Heart right ventricle (tissue), 16 donors: ENCODE measurements around the gene PAQR5. TPM values are rescaled to one million over a fixed set of nuclear protein-coding genes. Genes with fewer than 3 reads are reported as not detected.

ENCODE experiments used
- ATAC-seq, 8 donors: fragments of 200-7000 bp; cut with Tn5 transposase; one replicate each; pipeline ENCODE4 v1.9.1; 2020; ENCODE audit warnings: mild to moderate bottlenecking in 8 of 8, moderate library complexity in 8 of 8, moderate number of reproducible peaks in 1 of 8
- DNase-seq, 2 donors: peaks; one replicate each; pipeline ENCODE4 v3.0.0-alpha.2; 2020
- H3K27ac ChIP-seq, 10 donors: fragments of 200-600 bp; sonication (generic) in 2 of 10; one replicate each; pipeline versions ENCODE4 v1.5.0 to v1.8.0; 2020 to 2022; ENCODE audit warnings: mild to moderate bottlenecking in 3 of 10
- H3K27me3 ChIP-seq, 7 donors: fragments of 200-600 bp; one replicate each; pipeline ENCODE4 v1.8.0; 2021 to 2022; ENCODE audit warnings: mild to moderate bottlenecking in 2 of 7
- H3K36me3 ChIP-seq, 9 donors: fragments of 200-600 bp; sonication (generic) in 1 of 9; one replicate each; pipeline versions ENCODE4 v1.5.0 to v1.8.0; 2020 to 2022; ENCODE audit warnings: mild to moderate bottlenecking in 2 of 9
- H3K4me1 ChIP-seq, 9 donors: fragments of 200-600 bp; sonication (generic) in 1 of 9; one replicate each; pipeline versions ENCODE4 v1.5.0 to v1.8.0; 2020 to 2022; ENCODE audit warnings: mild to moderate bottlenecking in 4 of 9
- H3K4me3 ChIP-seq, 10 donors: fragments of 200-600 bp; sonication (generic) in 2 of 10; one replicate each; pipeline versions ENCODE4 v1.5.0 to v1.8.0; 2020 to 2022; ENCODE audit warnings: mild to moderate bottlenecking in 7 of 10, moderate library complexity in 2 of 10
- H3K9me3 ChIP-seq, 11 donors: fragments of 200-600 bp in 10 of 11; sonication (generic) in 2 of 11; one replicate each; pipeline versions ENCODE4 v1.5.0 to v1.8.0; 2013 to 2022; ENCODE audit warnings: mild to moderate bottlenecking in 2 of 11, control low read depth in 1 of 11, moderate library complexity in 1 of 11
- CTCF ChIP-seq, 9 donors: fragments of 200-600 bp; sonication (generic) in 2 of 9; IDR thresholded peaks; one replicate each; pipeline versions ENCODE4 v1.5.0 to v1.8.0; 2021 to 2022; ENCODE audit warnings: antibody characterized with exemption in 9 of 9, mild to moderate bottlenecking in 5 of 9, moderate library complexity in 1 of 9
- WGBS, 2 donors: extraction: QIAGEN DNeasy Blood & Tissue Kit; methylation state at CpG; one replicate each; pipeline ENCODE4 v1.1.7; 2013; ENCODE audit warnings: inconsistent platforms in 1 of 2; 5-methylcytosine and 5-hydroxymethylcytosine counted together
- intact Hi-C, 10 donors: fragments of 100-400 bp; cut with DNase I; formaldehyde crosslinking; loops; one replicate each; pipeline versions ENCODE4 v1.11.1 to v1.14.2; 2022
- polyA plus RNA-seq, 2 donors: library from polyadenylated mRNA; stranded (reverse); fragments of 200-250 nt; gene quantifications; one replicate each; pipeline ENCODE4 v1.2.3, GENCODE V29; 2013
- total RNA-seq, 10 donors: library from RNA; stranded (reverse); fragmentation: NEBNext Ultra II Directional in 3 of 10; extraction: Animal tissue kit (Norgen Biotek cat#: 25700) in 3 of 10; gene quantifications; one replicate each; pipeline versions ENCODE4 v1.2.1 to v1.2.4, GENCODE V29; 2021 to 2023
- donor health status: Arrhythmogenic right ventricular cardiomyopathy.
- donor health status: ischemic (EF 13 %, LVEDD 7.1; RV severe dilation, severe dysfunction).
- donor health status: healthy with polysubstance abuse.
- donor health status: DM: no; HTN: yes; CAD: no.
- donor health status: DM: no; HTN: no; CAD: no.
- donor health status: ischemic (EF 25% LVEDD 6.9; RV normal size, moderate dysfunction).
- donor health status: ischemic (EF 25% LVEDD 5.7; RV mildly dilated, moderate dysfunction).
- donor health status: healthy.
- donor health status: DM: yes; HTN: yes; CAD: no.
- donor health status: Ischemic cardiomyopathy.
- donor health status: ischemic (EF 35%, LVEDD 5.7; RV mildly dilated, moderate dysfunction).
- donor health status: nonischemic (EF 11% LVEDD 7.7; RV severe dilation, severe dysfunction).
- donor health status: DM: yes; HTN: yes; CAD: no.
- donor health status: PGD.
- donor health status: ischemic (EF 29% LVEDD 5.4; RV normal size, mild dysfunction).
- donor health status: nonischemic (EF 23%, LVEDD 6.1; RV moderate dilation, normal function).

The PAQR5 gene
- total and polyA plus RNA-seq, 12 donors: 0.32 to 1.0 (median 0.60) TPM

GRCh38 chr15:69316291-69316690 is 17.6 kb downstream of the PAQR5 start:
- peaks cover 0 to 12% (median 0%) of the 10 kb centered on the region in 9 donors for H3K4me1 ChIP-seq
- intact Hi-C loops: no loop called here
- WGBS, 2 donors: 90 to 94% methylated on average over 8 of the region's 8 CpGs
- no peaks in the 10 kb centered on the region for H3K9me3 ChIP-seq
- H3K27ac ChIP-seq: no peak overlapping the region
- H3K36me3 ChIP-seq: no peaks in the 10 kb centered on the region
- no peak for ATAC-seq
- peaks cover 0 to 4% (median 0%) of the 10 kb centered on the region in 7 donors for H3K27me3 ChIP-seq
- H3K4me3 ChIP-seq: no peak overlapping the region
- no peak for DNase-seq
- TF ChIP-seq CTCF (IDR thresholded peaks at IDR 0.05): no peak

- Histone ChIP-seq H3K27ac (no peak overlapping the region), H3K4me3 (no peak overlapping the region), H3K36me3 (no peaks in the 10 kb centered on the region), H3K27me3 (peaks cover 0 to 14% (median 0%) of the 10 kb centered on the region in 7 donors), H3K4me1 (peaks cover 0 to 12% (median 0%) of the 10 kb centered on the region in 9 donors), H3K9me3 (no peaks in the 10 kb centered on the region)
- ATAC-seq: no peak
- intact Hi-C loops: no loop called here
- TF ChIP-seq CTCF (IDR thresholded peaks at IDR 0.05): no peak
- WGBS, 2 donors: 76 to 81% methylated on average over 5 of the region's 5 CpGs
- no peak for DNase-seq
Observed at GRCh38 chr15:69317392-69317841, 18.7 kb downstream of the PAQR5 start.

- no peaks in the 10 kb centered on the region for H3K36me3 ChIP-seq
- H3K27ac ChIP-seq: no peak overlapping the region
- intact Hi-C loops: no loop called here
- DNase-seq (no peak), ATAC-seq (no peak)
- peaks cover 0 to 3% (median 0%) of the 10 kb centered on the region in 11 donors for H3K9me3 ChIP-seq
- no peak overlapping the region for H3K4me3 ChIP-seq
- WGBS, 2 donors: 92 to 98% methylated on average over 7 of the region's 7 CpGs
- no peak for TF ChIP-seq CTCF (IDR thresholded peaks at IDR 0.05)
- peaks cover 0 to 12% (median 0%) of the 10 kb centered on the region in 9 donors for H3K4me1 ChIP-seq
- peaks cover 0 to 13% (median 0%) of the 10 kb centered on the region in 7 donors for H3K27me3 ChIP-seq
Observed at GRCh38 chr15:69318033-69318432, 19.3 kb downstream of the PAQR5 start.

GRCh38 chr15:69319384-69320375 is 21.0 kb downstream of the PAQR5 start:
- Histone ChIP-seq H3K9me3 (peaks cover 0 to 3% (median 0%) of the 10 kb centered on the region in 11 donors), H3K4me3 (no peak overlapping the region), H3K4me1 (no peaks in the 10 kb centered on the region), H3K27me3 (peaks cover 0 to 10% (median 0%) of the 10 kb centered on the region in 7 donors), H3K27ac (no peak overlapping the region), H3K36me3 (no peaks in the 10 kb centered on the region)
- ATAC-seq (no peak), DNase-seq (no peak)
- TF ChIP-seq CTCF (IDR thresholded peaks at IDR 0.05): no peak
- intact Hi-C loops: no loop called here
- WGBS, 2 donors: 81 to 85% methylated on average over 19 of the region's 19 CpGs
